ENCODE measurements around the gene REELD1.

REELD1 gene

DNA sequence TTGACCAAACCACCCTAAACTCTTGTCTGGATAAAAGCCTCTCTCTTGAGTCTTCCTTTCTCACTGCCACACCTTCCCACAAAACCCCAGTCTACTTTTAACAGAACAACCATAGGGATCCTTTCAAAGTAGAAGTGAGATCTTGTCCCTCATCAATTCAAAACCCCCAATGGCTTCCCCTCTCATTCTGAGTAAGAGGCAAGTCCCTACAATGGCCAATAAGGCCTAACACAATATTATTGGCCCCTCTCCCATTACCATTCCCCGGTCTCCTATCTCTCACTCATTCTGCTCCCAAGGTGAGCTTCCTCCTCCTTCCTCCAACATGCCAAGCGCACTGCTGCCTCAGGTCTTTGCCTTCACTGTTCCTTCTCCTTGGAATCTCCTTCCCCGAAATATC, 57.1 kb downstream of the REELD1 start:
- DNase-seq, result no peak

DNA sequence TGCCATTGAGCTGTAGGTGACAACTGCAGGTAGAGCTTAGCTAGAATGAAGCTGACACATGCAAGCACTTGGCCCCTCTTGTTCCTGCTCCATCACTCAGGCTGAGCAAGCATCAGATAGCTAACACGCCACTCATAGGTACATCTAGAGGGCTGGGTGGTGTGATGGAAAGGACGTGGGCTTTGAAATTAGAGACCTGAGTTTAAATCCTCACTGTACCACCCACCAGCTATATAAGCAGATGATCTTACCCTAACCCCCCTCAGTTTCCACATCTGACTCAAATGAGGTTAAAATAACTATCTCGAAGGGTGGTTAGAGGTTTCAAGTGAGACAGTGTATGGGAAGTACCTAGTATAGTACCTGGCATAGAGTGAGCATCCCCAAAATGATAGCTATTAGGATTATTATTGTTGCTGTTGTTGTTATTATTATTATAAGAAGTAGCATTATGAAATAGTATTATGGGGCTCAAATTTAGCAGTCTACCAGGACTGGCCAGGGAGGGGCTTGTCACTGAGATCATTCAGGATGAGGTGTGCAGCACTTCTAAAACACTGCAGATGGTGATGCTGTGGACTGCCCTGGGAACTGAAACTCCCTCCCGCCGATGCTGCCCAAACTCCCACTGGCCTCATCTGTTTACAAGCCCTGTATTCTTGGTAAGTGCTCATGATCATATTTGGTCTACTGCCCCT, 59.0 kb downstream of the REELD1 start:
- no peak for DNase-seq

DNA sequence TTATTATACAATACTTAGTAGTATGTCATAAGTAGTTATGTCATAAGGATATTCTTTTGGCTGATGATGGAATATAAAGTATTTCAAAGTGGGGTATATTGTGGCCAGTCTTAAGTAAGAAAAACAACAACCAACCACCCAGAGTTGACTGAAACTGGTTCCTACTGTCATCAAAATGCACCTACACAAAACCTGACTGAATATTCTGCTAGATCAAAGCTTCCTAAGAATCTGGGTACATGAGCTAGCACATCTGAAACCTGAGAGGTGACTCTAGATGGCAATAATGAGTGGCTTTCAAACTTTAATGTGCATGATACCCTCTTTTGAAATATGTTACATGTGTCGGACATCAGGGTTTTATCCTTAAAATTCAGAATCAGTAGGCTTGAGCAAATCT, 60.4 kb downstream of the REELD1 start:
- DNase-seq, result no peak

DNA sequence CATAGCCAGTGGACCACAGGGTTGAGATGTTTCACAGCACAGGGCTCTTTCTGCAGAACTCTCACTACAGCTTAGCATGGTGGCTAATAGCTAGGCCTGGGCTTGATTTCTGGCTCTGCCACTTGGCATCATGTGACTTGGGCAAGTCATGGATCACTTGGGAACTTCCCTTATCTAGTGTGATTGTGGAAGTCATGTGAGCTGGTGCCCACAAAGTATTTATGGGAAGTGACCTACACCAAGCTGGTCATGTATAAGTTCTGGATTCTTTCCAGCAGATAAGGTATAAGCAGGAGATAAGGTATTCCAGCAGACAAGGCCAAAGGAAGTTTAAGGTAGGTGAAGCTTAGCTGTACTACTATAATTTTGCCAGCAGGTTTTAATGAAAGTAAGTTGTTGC, 61.0 kb downstream of the REELD1 start:
- no peak for DNase-seq

DNA sequence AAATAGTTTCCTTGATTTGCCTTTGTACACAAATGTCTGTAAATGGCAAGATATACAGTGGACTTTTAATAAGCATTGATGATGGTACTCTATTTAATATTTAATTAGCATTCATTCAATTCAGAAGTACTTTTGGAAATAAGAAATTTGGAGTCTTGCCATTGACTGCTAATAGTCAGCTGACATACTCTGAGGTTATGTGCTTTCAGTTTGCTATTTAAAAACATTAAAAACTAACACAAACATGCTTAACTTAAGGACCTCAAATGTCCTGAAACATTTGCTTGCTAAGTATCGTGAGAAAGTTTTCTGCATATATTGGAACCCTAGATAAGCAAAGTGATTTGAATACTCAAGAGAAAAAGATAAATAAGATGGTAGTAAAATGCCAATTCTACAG, 64.6 kb downstream of the REELD1 start:
- no peak for DNase-seq

All from NK-92 treated with Interleukin-12 subunit alpha and Interleukin-12 subunit beta, amount 100 ng/mL, for 24 hours (cell line).